IMR-90 (cell line): ENCODE measurements around the gene RBPJ.

ENCODE experiments used
- BHLHE40 ChIP-seq: fragments of 150-350 bp; IDR thresholded peaks from 2 replicates; pipeline ENCODE4 v1.6.1; 2016; ENCODE audit warnings: mild to moderate bottlenecking, low read depth, low read length
- CEBPB ChIP-seq: IDR thresholded peaks from 2 replicates; pipeline ENCODE4 v1.6.1; 2012; ENCODE audit warnings: low read depth, low read length, improper control_type of control experiment
- CHD1 ChIP-seq: IDR thresholded peaks from 2 replicates; pipeline ENCODE4 v1.6.1; 2012; ENCODE audit warnings: low read depth, low read length, improper control_type of control experiment
- FOS ChIP-seq: fragments of 150-350 bp; IDR thresholded peaks from 2 replicates; pipeline ENCODE4 v1.6.1; 2016; ENCODE audit warnings: low read depth, low read length
- MAFK ChIP-seq: IDR thresholded peaks from 2 replicates; pipeline ENCODE4 v1.6.1; 2012; ENCODE audit warnings: low read depth, low read length, improper control_type of control experiment
- MXI1 ChIP-seq: IDR thresholded peaks from 2 replicates; pipeline ENCODE4 v1.6.1; 2012; ENCODE audit warnings: low read depth, mild to moderate bottlenecking, low read length, moderate library complexity, borderline replicate concordance
- NFE2L2 ChIP-seq: fragments of 150-350 bp; IDR thresholded peaks from 2 replicates; pipeline ENCODE4 v1.6.1; 2016; ENCODE audit warnings: low read depth, mild to moderate bottlenecking, low read length
- POLR2A ChIP-seq: IDR thresholded peaks from 2 replicates; pipeline ENCODE4 v1.6.1; 2012; ENCODE audit warnings: mild to moderate bottlenecking, low read depth, low read length
- RAD21 ChIP-seq: IDR thresholded peaks from 2 replicates; pipeline ENCODE4 v1.6.1; 2012; ENCODE audit warnings: low read length, improper control_type of control experiment
- RCOR1 ChIP-seq: IDR thresholded peaks from 2 replicates; pipeline ENCODE4 v1.6.1; 2012; ENCODE audit warnings: mild to moderate bottlenecking, low read length, improper control_type of control experiment; ENCODE audit not compliant: insufficient replicate concordance
- SMC3 ChIP-seq: fragments of 150-350 bp; IDR thresholded peaks from 2 replicates; pipeline ENCODE4 v1.6.1; 2016; ENCODE audit warnings: low read depth, mild to moderate bottlenecking, antibody characterized with exemption, low read length, moderate library complexity
- USF2 ChIP-seq: fragments of 150-350 bp; IDR thresholded peaks from 2 replicates; pipeline ENCODE4 v1.6.1; 2017; ENCODE audit warnings: mild to moderate bottlenecking, antibody characterized with exemption, low read length, low read depth
- TF ChIP-seq, protein P1 (sequence below): conservative IDR thresholded peaks from 2 replicates; pipeline ENCODE4 v1.5.1; 2012; ENCODE audit warnings: mild to moderate bottlenecking, low read depth, low read length, improper control_type of control experiment
- TF ChIP-seq, protein P2 (sequence below): fragments of 150-350 bp; IDR thresholded peaks from 2 replicates; pipeline ENCODE4 v1.6.1; 2016; ENCODE audit warnings: low read depth, mild to moderate bottlenecking, low read length, moderate library complexity, borderline replicate concordance

GRCh38 chr4:26288355-26288909, 32.4 kb upstream of the RBPJ start:
- TF ChIP-seq, protein P1, sequence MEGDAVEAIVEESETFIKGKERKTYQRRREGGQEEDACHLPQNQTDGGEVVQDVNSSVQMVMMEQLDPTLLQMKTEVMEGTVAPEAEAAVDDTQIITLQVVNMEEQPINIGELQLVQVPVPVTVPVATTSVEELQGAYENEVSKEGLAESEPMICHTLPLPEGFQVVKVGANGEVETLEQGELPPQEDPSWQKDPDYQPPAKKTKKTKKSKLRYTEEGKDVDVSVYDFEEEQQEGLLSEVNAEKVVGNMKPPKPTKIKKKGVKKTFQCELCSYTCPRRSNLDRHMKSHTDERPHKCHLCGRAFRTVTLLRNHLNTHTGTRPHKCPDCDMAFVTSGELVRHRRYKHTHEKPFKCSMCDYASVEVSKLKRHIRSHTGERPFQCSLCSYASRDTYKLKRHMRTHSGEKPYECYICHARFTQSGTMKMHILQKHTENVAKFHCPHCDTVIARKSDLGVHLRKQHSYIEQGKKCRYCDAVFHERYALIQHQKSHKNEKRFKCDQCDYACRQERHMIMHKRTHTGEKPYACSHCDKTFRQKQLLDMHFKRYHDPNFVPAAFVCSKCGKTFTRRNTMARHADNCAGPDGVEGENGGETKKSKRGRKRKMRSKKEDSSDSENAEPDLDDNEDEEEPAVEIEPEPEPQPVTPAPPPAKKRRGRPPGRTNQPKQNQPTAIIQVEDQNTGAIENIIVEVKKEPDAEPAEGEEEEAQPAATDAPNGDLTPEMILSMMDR: no peak
- TF ChIP-seq MAFK (no peak), FOS (peak; percentile 73), CHD1 (no peak), MXI1 (no peak), SMC3 (no peak), USF2 (no peak), POLR2A (no peak), BHLHE40 (no peak), RAD21 (no peak; the same call in 1 of the 2 replicates), CEBPB (peak; percentile 77), NFE2L2 (no peak), RCOR1 (no peak)
- TF ChIP-seq, protein P2, sequence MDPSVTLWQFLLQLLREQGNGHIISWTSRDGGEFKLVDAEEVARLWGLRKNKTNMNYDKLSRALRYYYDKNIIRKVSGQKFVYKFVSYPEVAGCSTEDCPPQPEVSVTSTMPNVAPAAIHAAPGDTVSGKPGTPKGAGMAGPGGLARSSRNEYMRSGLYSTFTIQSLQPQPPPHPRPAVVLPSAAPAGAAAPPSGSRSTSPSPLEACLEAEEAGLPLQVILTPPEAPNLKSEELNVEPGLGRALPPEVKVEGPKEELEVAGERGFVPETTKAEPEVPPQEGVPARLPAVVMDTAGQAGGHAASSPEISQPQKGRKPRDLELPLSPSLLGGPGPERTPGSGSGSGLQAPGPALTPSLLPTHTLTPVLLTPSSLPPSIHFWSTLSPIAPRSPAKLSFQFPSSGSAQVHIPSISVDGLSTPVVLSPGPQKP: no peak
